ENCODE measurements around the gene CACNA2D1.

DNA sequence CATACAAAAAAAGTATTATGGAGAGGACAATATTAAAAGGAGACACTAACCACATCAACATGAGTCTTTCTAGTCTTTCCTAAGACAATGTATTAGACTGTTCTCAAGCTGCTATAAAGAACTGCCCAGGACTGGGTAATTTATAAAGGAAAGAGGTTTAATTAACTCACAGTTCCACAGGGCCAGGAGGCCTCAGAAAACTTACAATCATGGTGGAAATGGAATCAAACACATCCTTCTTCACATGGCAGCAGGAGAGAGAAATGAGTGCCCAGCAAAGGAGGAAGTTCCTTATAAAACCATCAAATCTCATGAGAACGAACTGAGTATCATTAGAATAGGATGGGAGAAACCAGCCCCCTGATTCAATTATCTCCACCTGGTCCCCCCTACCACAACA is 25.7 kb downstream of the CACNA2D1 start:
- TF ChIP-seq TCF7L2 (IDR thresholded peaks at IDR 0.05; ENCODE audit: low read depth, low read length), result no peak
- TF ChIP-seq, protein P1, sequence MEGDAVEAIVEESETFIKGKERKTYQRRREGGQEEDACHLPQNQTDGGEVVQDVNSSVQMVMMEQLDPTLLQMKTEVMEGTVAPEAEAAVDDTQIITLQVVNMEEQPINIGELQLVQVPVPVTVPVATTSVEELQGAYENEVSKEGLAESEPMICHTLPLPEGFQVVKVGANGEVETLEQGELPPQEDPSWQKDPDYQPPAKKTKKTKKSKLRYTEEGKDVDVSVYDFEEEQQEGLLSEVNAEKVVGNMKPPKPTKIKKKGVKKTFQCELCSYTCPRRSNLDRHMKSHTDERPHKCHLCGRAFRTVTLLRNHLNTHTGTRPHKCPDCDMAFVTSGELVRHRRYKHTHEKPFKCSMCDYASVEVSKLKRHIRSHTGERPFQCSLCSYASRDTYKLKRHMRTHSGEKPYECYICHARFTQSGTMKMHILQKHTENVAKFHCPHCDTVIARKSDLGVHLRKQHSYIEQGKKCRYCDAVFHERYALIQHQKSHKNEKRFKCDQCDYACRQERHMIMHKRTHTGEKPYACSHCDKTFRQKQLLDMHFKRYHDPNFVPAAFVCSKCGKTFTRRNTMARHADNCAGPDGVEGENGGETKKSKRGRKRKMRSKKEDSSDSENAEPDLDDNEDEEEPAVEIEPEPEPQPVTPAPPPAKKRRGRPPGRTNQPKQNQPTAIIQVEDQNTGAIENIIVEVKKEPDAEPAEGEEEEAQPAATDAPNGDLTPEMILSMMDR (IDR thresholded peaks at IDR 0.05), result no peak
